PC-3 (cell line): ENCODE results near the gene SLC22A4.

ENCODE experiments used
- EZH2 ChIP-seq: fragments of 300-600 bp; sonication (generic); IDR thresholded peaks from one replicate; pipeline ENCODE4 v1.6.1; 2017; ENCODE audit warnings: antibody characterized with exemption, mild to moderate bottlenecking, low read length; ENCODE audit not compliant: unreplicated experiment
- EZH2phosphoT487 ChIP-seq: fragments of 300-600 bp; sonication (generic); IDR thresholded peaks from 2 replicates; pipeline ENCODE4 v1.6.1; 2018; ENCODE audit warnings: mild to moderate bottlenecking, antibody characterized with exemption, low read length, borderline replicate concordance
- TF ChIP-seq, protein P1 (sequence below): fragments of 300-600 bp; sonication (generic); conservative IDR thresholded peaks from 2 replicates; pipeline ENCODE4 v1.5.1; 2017; ENCODE audit warnings: antibody characterized with exemption, low read depth, mild to moderate bottlenecking, low read length

DNA sequence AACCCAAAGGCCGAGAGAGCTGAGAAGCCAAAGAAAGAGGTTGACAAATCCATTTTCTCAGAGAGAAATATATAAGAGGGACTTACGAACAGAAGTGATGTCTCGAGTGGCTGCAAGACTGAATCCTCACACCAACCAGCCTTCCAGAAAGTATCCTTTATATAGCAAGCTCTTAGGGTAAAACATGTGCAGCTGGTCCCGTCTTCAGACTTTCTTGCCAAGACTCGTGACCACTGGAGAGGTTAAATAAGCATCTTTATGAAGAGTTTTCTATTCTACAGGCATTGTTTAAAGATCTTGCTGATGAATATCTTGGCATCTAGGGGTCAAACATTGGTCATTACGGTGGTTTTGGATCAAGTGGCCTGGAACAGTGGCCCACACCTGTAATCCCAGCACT lies 16.9 kb upstream of the SLC22A4 start:
- no peak for TF ChIP-seq EZH2
- TF ChIP-seq, protein P1, sequence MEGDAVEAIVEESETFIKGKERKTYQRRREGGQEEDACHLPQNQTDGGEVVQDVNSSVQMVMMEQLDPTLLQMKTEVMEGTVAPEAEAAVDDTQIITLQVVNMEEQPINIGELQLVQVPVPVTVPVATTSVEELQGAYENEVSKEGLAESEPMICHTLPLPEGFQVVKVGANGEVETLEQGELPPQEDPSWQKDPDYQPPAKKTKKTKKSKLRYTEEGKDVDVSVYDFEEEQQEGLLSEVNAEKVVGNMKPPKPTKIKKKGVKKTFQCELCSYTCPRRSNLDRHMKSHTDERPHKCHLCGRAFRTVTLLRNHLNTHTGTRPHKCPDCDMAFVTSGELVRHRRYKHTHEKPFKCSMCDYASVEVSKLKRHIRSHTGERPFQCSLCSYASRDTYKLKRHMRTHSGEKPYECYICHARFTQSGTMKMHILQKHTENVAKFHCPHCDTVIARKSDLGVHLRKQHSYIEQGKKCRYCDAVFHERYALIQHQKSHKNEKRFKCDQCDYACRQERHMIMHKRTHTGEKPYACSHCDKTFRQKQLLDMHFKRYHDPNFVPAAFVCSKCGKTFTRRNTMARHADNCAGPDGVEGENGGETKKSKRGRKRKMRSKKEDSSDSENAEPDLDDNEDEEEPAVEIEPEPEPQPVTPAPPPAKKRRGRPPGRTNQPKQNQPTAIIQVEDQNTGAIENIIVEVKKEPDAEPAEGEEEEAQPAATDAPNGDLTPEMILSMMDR, result no peak
- TF ChIP-seq EZH2phosphoT487, result no peak
